Measurements from ENCODE around the gene SSH2. TPM values are rescaled to one million over a fixed set of nuclear protein-coding genes. Genes with fewer than 3 reads are reported as not detected.

Gene SSH2
- total RNA-seq, 2 donors from 2014 or later: 36.1 to 36.8 TPM

DNA sequence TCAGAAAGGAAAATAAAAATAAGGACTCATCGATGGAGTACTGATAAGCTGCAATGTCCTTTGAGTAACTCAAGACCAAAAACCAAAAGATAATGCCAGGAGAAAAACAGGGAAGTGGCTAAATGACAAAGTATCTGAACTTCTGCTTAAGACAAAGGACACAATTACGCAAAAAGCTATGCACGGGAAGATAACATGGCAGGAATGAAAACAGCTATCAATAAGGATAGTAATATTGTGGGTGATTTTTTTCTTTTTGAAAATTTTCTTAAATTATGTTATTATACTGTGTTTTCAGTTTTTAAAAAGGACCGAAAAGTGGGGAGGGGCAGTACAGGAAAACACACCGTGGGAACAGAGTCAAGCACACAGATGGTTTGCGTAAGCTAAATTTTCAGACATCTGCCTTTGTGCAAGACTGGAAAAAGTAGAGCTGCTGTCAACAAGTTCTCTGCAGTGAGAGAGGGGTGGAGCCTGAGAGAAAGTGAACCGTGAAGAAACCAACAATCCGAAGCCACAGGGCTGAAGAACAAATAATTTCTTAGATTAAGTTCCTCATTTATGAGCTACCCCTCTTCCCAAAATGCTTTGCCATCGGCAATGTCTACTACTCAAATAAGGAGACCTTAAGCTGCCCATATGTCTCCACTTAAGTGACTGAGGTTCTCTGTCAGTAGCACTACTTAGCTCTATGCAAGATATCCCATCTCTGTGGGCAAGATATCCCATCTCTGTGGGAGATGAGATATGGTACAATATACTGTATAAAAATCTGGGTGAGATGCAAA, 207.4 kb downstream of the SSH2 start:
- peak overlapping the region; percentile 80 to 86 for H3K27ac ChIP-seq
- no peaks in the 10 kb centered on the region for H3K9me3 ChIP-seq
- H3K27me3 ChIP-seq: no peaks in the 10 kb centered on the region
- peak overlapping the region; percentile 8 to 16 for H3K4me3 ChIP-seq
- no peaks in the 10 kb centered on the region for H3K36me3 ChIP-seq
- peak; percentile 79 for DNase-seq (ENCODE audit: low spot score)
- H3K4me1 ChIP-seq: peaks cover 0 to 50% of the 10 kb centered on the region in 2 donors
- TF ChIP-seq, protein P1, sequence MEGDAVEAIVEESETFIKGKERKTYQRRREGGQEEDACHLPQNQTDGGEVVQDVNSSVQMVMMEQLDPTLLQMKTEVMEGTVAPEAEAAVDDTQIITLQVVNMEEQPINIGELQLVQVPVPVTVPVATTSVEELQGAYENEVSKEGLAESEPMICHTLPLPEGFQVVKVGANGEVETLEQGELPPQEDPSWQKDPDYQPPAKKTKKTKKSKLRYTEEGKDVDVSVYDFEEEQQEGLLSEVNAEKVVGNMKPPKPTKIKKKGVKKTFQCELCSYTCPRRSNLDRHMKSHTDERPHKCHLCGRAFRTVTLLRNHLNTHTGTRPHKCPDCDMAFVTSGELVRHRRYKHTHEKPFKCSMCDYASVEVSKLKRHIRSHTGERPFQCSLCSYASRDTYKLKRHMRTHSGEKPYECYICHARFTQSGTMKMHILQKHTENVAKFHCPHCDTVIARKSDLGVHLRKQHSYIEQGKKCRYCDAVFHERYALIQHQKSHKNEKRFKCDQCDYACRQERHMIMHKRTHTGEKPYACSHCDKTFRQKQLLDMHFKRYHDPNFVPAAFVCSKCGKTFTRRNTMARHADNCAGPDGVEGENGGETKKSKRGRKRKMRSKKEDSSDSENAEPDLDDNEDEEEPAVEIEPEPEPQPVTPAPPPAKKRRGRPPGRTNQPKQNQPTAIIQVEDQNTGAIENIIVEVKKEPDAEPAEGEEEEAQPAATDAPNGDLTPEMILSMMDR (IDR thresholded peaks at IDR 0.05): no peak

DNA sequence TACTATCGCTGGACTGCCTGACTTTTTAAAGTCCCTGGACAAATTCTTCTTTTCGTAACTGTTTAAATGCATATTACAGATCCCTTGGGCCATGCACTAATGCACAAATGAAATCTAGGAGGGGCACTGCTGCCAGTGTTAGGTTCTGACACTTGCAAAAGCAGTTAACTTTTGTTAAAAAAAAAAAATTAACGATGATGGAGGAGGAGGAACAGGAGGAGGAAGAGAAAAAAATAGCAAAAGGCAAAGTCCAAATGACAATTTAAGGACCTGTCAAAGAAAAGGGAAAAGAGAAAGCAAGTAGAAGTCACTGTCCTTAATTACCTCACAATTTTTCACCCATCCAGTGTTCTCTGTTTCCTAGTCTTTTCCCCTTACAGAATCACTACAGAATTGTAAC, 209.5 kb downstream of the SSH2 start:
- Histone ChIP-seq H3K4me1 (peaks cover 0 to 33% of the 10 kb centered on the region in 2 donors), H3K36me3 (no peaks in the 10 kb centered on the region), H3K4me3 (no peak overlapping the region), H3K27me3 (no peaks in the 10 kb centered on the region), H3K27ac (peak overlapping the region in 1 of 2 donors; percentile 86), H3K9me3 (no peaks in the 10 kb centered on the region)
- no peak for DNase-seq (ENCODE audit: low spot score)
- TF ChIP-seq, protein P1 (IDR thresholded peaks at IDR 0.05): no peak

DNA sequence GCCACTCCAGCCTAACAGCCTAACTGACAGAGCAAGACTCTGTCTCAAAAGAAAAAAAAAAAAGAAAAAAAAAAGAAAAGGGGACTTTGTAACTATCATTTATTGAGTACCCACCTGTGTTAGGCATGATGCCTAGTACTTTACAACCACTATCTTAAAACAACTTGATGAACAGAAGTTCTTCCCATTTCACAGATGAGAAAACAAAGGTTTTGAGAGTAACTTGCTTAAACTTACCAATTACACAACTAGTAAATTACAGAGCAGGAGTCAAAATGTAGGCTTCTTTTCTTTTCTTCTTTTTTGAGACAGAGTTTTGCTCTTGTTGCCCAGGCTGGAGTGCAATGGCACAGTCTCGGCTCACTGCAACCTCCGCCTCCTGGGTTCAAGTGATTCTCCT, 210.6 kb downstream of the SSH2 start:
- H3K9me3 ChIP-seq: no peaks in the 10 kb centered on the region
- DNase-seq (ENCODE audit: low spot score): no peak
- no peaks in the 10 kb centered on the region for H3K36me3 ChIP-seq
- H3K27ac ChIP-seq: no peak overlapping the region
- TF ChIP-seq, protein P1 (IDR thresholded peaks at IDR 0.05): no peak
- H3K27me3 ChIP-seq: no peaks in the 10 kb centered on the region
- H3K4me1 ChIP-seq: peaks cover 0 to 33% of the 10 kb centered on the region in 2 donors
- no peak overlapping the region for H3K4me3 ChIP-seq

DNA sequence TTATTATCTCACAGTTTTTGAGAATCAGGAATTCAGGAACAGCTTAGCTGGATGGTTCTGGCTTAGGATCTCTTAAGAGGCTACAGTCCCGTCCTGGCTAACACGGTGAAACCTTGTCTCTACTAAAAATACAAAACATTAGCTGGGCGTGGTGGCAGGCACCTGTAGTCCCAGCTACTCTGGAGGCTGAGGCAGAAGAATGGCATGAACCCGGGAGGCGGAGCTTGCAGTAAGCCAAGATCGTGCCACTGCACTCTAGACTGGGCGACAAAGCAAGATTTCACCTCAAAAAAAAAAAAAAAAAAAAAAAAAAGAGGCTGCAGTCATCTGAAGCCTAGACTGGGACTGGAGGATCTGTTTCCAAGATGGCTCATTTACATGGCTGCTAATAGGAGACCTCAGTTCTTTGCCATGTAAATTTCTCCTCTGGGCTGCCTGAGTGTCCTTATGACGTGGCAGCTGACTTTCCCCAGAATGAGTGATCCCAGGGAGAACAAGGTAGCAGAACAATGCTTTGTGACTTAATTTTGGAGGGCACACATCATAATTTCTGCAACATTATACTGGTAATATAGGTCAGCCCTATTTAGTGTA, 211.5 kb downstream of the SSH2 start:
- Histone ChIP-seq H3K36me3 (no peaks in the 10 kb centered on the region), H3K4me3 (no peak overlapping the region), H3K27ac (no peak overlapping the region), H3K9me3 (no peaks in the 10 kb centered on the region), H3K4me1 (peaks cover 0 to 42% of the 10 kb centered on the region in 2 donors), H3K27me3 (no peaks in the 10 kb centered on the region)
- DNase-seq (ENCODE audit: low spot score): no peak
- TF ChIP-seq, protein P1 (IDR thresholded peaks at IDR 0.05): no peak

DNA sequence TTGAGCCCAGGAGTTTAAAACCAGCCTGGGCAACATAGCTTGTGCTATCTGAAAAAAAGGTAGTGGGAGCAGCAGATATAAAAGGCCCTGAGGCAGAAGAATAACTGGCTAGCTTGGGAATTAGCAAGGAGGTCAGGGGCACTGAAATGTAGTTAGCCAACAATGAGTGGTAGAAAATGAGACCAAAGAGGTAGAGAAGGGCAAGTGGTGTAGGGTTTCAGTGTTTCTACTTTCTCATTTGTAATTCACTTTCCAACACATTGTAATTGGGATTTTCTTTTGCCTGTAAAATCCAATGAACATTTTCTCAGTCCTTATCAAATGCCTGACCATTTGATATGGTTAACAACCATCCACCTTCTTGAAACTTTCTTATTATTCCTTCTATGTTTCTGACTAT, 212.2 kb downstream of the SSH2 start:
- Histone ChIP-seq H3K36me3 (no peaks in the 10 kb centered on the region), H3K27ac (no peak overlapping the region), H3K27me3 (no peaks in the 10 kb centered on the region), H3K4me1 (peaks cover 0 to 42% of the 10 kb centered on the region in 2 donors), H3K4me3 (no peak overlapping the region), H3K9me3 (no peaks in the 10 kb centered on the region)
- TF ChIP-seq, protein P1 (IDR thresholded peaks at IDR 0.05): no peak
- no peak for DNase-seq (ENCODE audit: low spot score)

Data from right atrium auricular region (tissue), 2 donors.